WTC11 (cell line): ENCODE measurements around the gene AHNAK2. TPM values are rescaled to one million over a fixed set of nuclear protein-coding genes. Genes with fewer than 3 reads are reported as not detected.

Experiments
- ATAC-seq: fragments of 200-7000 bp; cut with Tn5 transposase; 2 replicates; pipeline ENCODE4 v1.10.0; 2021; ENCODE audit warnings: mild to moderate bottlenecking, moderate library complexity
- CTCF ChIA-PET: fragments of 300-600 bp; sonication (Branson Sonifier 250); formaldehyde crosslinking; loops from one replicate; lab custom pipeline; 2021; ENCODE audit warnings: antibody characterized with exemption; lab: Charles Lee
- POLR2A ChIA-PET: fragments of 350-600 bp; sonication (Branson Sonifier 250); formaldehyde crosslinking; loops from one replicate; lab custom pipeline; 2021; ENCODE audit warnings: antibody characterized with exemption; lab: Charles Lee
- DNase-seq: peaks from one replicate; pipeline ENCODE4 v3.0.0; 2021; ENCODE audit warnings: low spot score
- H3K27ac Mint-ChIP-seq: 2 replicates; pipeline ENCODE4 v1.8.0; 2021; ENCODE audit warnings: mixed read lengths
- H3K27me3 Mint-ChIP-seq: 2 replicates; pipeline ENCODE4 v1.8.0; 2021; ENCODE audit warnings: low read depth, mild to moderate bottlenecking, moderate library complexity, mixed read lengths
- H3K36me3 Mint-ChIP-seq: 2 replicates; pipeline ENCODE4 v1.8.0; 2021; ENCODE audit warnings: mixed read lengths
- H3K4me1 Mint-ChIP-seq: 2 replicates; pipeline ENCODE4 v1.8.0; 2022; ENCODE audit warnings: mixed read lengths
- H3K4me3 Mint-ChIP-seq: 2 replicates; pipeline ENCODE4 v1.8.0; 2021; ENCODE audit warnings: mild to moderate bottlenecking, moderate library complexity, mixed read lengths
- H3K9me3 Mint-ChIP-seq: 2 replicates; pipeline ENCODE4 v1.8.0; 2021; ENCODE audit warnings: mixed read lengths
- ATF1 ChIP-seq: sonication (generic); formaldehyde crosslinking; IDR thresholded peaks from 2 replicates; pipeline ENCODE4 v1.8.1; 2023; ENCODE audit warnings: mild to moderate bottlenecking, moderate library complexity, missing genetic modification reagents
- CREB1 ChIP-seq: sonication (generic); formaldehyde crosslinking; IDR thresholded peaks from 2 replicates; pipeline ENCODE4 v1.8.0; 2023; ENCODE audit warnings: mild to moderate bottlenecking, missing genetic modification reagents
- ELF4 ChIP-seq: sonication (generic); formaldehyde crosslinking; IDR thresholded peaks from 2 replicates; pipeline ENCODE4 v1.8.1; 2022; ENCODE audit warnings: low read depth, mild to moderate bottlenecking, moderate library complexity, missing genetic modification reagents
- FOXP1 ChIP-seq: sonication (generic); formaldehyde crosslinking; IDR thresholded peaks from 2 replicates; pipeline ENCODE4 v1.8.0; 2022; ENCODE audit warnings: missing genetic modification reagents, mild to moderate bottlenecking, moderate library complexity, borderline replicate concordance
- JAZF1 ChIP-seq: fragments of 250-450 bp; sonication (Bioruptor Pico); IDR thresholded peaks from 2 replicates; pipeline ENCODE4 v1.9.0; 2021; ENCODE audit warnings: moderate library complexity, mild to moderate bottlenecking, inconsistent platforms
- NFYB ChIP-seq: sonication (generic); formaldehyde crosslinking; conservative IDR thresholded peaks from 2 replicates; pipeline ENCODE4 v1.8.0; 2022; ENCODE audit warnings: low read depth, missing genetic modification reagents
- NR1H2 ChIP-seq: sonication (generic); formaldehyde crosslinking; IDR thresholded peaks from 2 replicates; pipeline ENCODE4 v1.9.0; 2021; ENCODE audit warnings: mild to moderate bottlenecking, moderate library complexity, missing genetic modification reagents
- PRRX2 ChIP-seq: fragments of 250-450 bp; sonication (Bioruptor Pico); IDR thresholded peaks from 2 replicates; pipeline ENCODE4 v1.8.0; 2021; ENCODE audit warnings: mild to moderate bottlenecking
- SMAD3 ChIP-seq: sonication (generic); formaldehyde crosslinking; IDR thresholded peaks from 2 replicates; pipeline ENCODE4 v1.8.0; 2022; ENCODE audit warnings: missing genetic modification reagents, mild to moderate bottlenecking, borderline replicate concordance
- SP1 ChIP-seq: sonication (generic); formaldehyde crosslinking; conservative IDR thresholded peaks from 2 replicates; pipeline ENCODE4 v1.8.1; 2022; ENCODE audit warnings: missing genetic modification reagents
- TEAD1 ChIP-seq: sonication (generic); formaldehyde crosslinking; IDR thresholded peaks from 2 replicates; pipeline ENCODE4 v1.8.0; 2022; ENCODE audit warnings: mild to moderate bottlenecking, missing genetic modification reagents
- TP53 ChIP-seq: sonication (generic); formaldehyde crosslinking; IDR thresholded peaks from 2 replicates; pipeline ENCODE4 v1.8.1; 2023; ENCODE audit warnings: mild to moderate bottlenecking, missing genetic modification reagents
- ZBTB21 ChIP-seq: sonication (generic); formaldehyde crosslinking; IDR thresholded peaks from 2 replicates; pipeline ENCODE4 v1.8.1; 2023; ENCODE audit warnings: mild to moderate bottlenecking, missing genetic modification reagents, borderline replicate concordance
- ZNF671 ChIP-seq: fragments of 250-450 bp; sonication (Bioruptor Pico); IDR thresholded peaks from 2 replicates; pipeline ENCODE4 v1.8.0; 2021; ENCODE audit warnings: mild to moderate bottlenecking
- total RNA-seq: library from RNA; stranded (reverse); gene quantifications from 3 replicates; pipeline ENCODE4 v1.2.3, GENCODE V29; 2021
- TF ChIP-seq, protein P1 (sequence below): sonication (generic); formaldehyde crosslinking; IDR thresholded peaks from 2 replicates; pipeline ENCODE4 v1.8.0; 2022; ENCODE audit warnings: mild to moderate bottlenecking, missing genetic modification reagents
- TF ChIP-seq, protein P2 (sequence below): sonication (generic); formaldehyde crosslinking; IDR thresholded peaks from 2 replicates; pipeline ENCODE4 v1.8.0; 2023; ENCODE audit warnings: missing genetic modification reagents, mild to moderate bottlenecking, borderline replicate concordance
- TF ChIP-seq, protein P3 (sequence below): sonication (generic); formaldehyde crosslinking; IDR thresholded peaks from 2 replicates; pipeline ENCODE4 v1.8.1; 2023; ENCODE audit warnings: mild to moderate bottlenecking, missing genetic modification reagents
- TF ChIP-seq, protein P4 (sequence below): sonication (generic); formaldehyde crosslinking; IDR thresholded peaks from 2 replicates; pipeline ENCODE4 v1.8.1; 2022; ENCODE audit warnings: low read depth, mild to moderate bottlenecking, moderate library complexity, missing genetic modification reagents, borderline replicate concordance
- TF ChIP-seq, protein P5 (sequence below): fragments of 250-450 bp; sonication (Bioruptor Pico); conservative IDR thresholded peaks from 2 replicates; pipeline ENCODE4 v1.9.0; 2021; ENCODE audit warnings: mild to moderate bottlenecking
- TF ChIP-seq, protein P6 (sequence below): fragments of 250-450 bp; sonication (Bioruptor Pico); IDR thresholded peaks from 2 replicates; pipeline ENCODE4 v1.9.0; 2021; ENCODE audit warnings: mild to moderate bottlenecking, borderline replicate concordance

AHNAK2 gene
- total RNA-seq, 1 experiment from 2014 or later, result 3.5 TPM

DNA sequence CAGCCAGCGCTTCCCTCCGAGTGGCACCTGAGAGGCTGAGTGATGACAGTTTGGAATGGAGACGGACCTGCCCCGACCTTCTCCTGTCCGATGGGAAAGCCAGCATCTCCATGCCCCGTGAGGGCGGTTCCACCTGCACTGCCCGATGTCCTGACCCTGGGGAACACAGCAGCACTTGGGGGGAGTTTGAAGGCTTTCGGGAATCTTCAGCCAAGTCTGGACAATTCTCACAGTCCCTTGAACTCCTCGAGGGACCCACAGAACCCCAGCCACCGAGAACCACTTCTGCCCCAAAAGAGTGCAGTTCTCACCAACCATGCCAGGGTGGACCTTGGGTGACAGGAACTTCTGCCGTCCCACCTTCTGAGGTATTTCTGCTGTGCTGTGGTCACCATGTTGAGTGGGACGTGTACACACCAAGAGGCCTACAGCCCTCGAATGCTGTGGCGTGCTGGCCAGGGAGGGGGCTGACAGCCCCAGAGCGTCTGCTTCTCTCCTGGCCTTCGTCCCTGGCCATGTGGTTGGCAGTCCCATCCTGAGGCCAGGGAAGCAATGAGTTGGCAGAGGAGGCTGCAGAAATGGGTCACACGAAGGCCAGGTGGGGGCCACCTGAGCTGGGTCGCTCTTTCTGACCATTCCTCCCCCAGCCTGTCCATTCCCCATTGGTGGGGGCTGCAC, 8.5 kb upstream of the AHNAK2 start (continued):
- TF ChIP-seq, protein P1, sequence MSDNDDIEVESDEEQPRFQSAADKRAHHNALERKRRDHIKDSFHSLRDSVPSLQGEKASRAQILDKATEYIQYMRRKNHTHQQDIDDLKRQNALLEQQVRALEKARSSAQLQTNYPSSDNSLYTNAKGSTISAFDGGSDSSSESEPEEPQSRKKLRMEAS (CRISPR knock-in tag), result no peak
- TF ChIP-seq, protein P2, sequence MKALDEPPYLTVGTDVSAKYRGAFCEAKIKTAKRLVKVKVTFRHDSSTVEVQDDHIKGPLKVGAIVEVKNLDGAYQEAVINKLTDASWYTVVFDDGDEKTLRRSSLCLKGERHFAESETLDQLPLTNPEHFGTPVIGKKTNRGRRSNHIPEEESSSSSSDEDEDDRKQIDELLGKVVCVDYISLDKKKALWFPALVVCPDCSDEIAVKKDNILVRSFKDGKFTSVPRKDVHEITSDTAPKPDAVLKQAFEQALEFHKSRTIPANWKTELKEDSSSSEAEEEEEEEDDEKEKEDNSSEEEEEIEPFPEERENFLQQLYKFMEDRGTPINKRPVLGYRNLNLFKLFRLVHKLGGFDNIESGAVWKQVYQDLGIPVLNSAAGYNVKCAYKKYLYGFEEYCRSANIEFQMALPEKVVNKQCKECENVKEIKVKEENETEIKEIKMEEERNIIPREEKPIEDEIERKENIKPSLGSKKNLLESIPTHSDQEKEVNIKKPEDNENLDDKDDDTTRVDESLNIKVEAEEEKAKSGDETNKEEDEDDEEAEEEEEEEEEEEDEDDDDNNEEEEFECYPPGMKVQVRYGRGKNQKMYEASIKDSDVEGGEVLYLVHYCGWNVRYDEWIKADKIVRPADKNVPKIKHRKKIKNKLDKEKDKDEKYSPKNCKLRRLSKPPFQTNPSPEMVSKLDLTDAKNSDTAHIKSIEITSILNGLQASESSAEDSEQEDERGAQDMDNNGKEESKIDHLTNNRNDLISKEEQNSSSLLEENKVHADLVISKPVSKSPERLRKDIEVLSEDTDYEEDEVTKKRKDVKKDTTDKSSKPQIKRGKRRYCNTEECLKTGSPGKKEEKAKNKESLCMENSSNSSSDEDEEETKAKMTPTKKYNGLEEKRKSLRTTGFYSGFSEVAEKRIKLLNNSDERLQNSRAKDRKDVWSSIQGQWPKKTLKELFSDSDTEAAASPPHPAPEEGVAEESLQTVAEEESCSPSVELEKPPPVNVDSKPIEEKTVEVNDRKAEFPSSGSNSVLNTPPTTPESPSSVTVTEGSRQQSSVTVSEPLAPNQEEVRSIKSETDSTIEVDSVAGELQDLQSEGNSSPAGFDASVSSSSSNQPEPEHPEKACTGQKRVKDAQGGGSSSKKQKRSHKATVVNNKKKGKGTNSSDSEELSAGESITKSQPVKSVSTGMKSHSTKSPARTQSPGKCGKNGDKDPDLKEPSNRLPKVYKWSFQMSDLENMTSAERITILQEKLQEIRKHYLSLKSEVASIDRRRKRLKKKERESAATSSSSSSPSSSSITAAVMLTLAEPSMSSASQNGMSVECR (CRISPR knock-in tag), result no peak

DNA sequence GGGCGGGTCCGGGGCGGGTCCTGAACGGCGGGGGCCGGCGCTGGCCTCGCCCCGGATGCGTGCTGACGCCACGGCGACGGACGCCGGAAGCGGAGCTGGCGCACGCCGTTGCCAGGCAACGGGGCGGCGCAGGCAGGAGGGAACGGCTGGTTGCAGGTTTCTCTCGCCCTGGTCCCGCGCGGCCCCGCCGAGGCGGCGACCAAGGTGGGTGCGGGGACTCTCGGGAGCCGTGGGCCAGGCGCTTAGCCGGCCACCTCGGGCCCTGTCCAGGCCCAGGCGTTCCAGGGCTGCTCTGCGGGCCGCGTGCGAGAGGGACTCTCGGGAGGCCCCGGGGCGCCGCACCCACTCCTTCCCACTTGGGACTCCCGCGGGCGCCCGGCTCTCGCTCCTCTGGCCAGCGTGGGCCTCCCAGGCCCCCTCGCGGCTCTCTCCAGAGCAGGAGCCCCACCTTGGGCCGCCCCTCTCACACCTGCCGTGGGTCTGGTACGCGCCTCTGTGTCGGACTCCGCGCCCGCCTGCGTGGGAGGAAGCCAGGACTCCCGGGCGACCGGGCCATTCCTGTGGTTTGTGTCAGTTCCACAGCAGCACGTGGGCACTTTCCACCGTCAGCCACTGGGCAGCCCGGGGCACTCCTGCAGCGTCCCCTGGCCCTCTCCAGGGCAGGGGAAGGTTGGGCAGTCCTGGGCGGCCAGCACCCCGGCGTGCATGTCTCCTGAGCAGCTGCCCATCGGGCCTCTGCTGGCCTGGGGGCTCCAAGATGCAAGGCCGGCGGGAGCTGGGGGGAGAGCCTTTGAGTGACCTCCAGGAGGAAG, 7.7 kb upstream of the AHNAK2 start, which contains the start of gene CLBA1:
Gene CLBA1, plus strand, starts transcription at position 114 of the 812 bp plus-strand sequence. Its CDS starts 644 bp downstream, at position 758.
- H3K36me3 Mint-ChIP-seq, result no peaks in the 10 kb centered on the region
- H3K9me3 Mint-ChIP-seq, result no peaks in the 10 kb centered on the region
- H3K4me3 Mint-ChIP-seq, result peak within 1 kb of the TSS; percentile 62
- DNase-seq (peak; percentile 81), ATAC-seq (peak; percentile 85)
- ChIA-PET POLR2A (interaction anchor here (1.0 kb wide), 1 partner anchor 33 kb away, joined by 7 read pairs; no protein-coding TSS in a partner anchor), CTCF (interaction anchor here (0.7 to 2.7 kb wide), 8 partner anchors 8 to 104 kb away, joined by 3 to 24 read pairs (median 4); no protein-coding TSS in a partner anchor)
- H3K27me3 Mint-ChIP-seq, result peaks cover 4% of the 10 kb centered on the region
- no peak within 1 kb of the TSS for H3K27ac Mint-ChIP-seq
- H3K4me1 Mint-ChIP-seq, result 0 out of 2 replicates have a peak, but pooled peaks cover 4% of the 10 kb centered on the region
- TF ChIP-seq JAZF1 (CRISPR knock-in tag), result no peak
- no peak for TF ChIP-seq NR1H2 (CRISPR knock-in tag)
- TF ChIP-seq, protein P3, sequence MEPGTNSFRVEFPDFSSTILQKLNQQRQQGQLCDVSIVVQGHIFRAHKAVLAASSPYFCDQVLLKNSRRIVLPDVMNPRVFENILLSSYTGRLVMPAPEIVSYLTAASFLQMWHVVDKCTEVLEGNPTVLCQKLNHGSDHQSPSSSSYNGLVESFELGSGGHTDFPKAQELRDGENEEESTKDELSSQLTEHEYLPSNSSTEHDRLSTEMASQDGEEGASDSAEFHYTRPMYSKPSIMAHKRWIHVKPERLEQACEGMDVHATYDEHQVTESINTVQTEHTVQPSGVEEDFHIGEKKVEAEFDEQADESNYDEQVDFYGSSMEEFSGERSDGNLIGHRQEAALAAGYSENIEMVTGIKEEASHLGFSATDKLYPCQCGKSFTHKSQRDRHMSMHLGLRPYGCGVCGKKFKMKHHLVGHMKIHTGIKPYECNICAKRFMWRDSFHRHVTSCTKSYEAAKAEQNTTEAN (CRISPR knock-in tag), result no peak
- no peak for TF ChIP-seq FOXP1
- TF ChIP-seq PRRX2 (CRISPR knock-in tag), result no peak
- TF ChIP-seq, protein P4, sequence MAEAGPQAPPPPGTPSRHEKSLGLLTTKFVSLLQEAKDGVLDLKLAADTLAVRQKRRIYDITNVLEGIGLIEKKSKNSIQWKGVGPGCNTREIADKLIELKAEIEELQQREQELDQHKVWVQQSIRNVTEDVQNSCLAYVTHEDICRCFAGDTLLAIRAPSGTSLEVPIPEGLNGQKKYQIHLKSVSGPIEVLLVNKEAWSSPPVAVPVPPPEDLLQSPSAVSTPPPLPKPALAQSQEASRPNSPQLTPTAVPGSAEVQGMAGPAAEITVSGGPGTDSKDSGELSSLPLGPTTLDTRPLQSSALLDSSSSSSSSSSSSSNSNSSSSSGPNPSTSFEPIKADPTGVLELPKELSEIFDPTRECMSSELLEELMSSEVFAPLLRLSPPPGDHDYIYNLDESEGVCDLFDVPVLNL (CRISPR knock-in tag), result no peak
- TF ChIP-seq, protein P5, sequence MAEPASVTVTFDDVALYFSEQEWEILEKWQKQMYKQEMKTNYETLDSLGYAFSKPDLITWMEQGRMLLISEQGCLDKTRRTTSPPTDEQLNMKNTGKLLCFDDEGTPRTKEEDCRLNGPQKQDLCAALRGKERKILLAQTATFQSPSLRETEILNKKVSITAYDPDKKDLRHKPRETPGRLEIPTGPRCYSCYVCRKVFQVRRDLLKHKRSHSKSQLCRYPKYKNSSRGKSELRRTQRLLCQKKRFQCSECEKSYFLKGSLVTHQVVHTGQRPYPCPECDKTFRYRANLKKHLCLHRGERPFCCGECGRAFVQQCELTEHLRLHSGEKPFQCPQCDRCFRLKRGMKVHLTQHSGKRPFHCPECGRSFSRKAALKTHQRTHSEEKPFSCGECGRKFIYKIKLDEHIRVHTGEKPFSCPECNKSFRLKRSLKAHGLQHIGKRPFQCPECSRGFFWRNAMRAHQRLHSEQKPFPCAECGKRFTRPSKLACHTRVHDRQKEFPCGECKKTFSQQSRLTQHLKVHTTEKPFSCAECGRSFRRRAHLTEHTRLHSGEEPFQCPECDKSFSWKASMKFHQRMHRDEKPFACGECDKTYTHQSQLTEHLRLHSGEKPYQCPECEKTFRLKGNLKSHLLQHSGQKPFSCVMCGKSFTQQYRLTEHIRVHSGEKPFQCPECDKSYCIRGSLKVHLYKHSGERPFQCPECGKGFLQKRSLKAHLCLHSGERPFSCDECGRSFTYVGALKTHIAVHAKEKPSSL (CRISPR knock-in tag), result no peak
- no peak for TF ChIP-seq ELF4
- TF ChIP-seq SMAD3 (CRISPR knock-in tag), result no peak
- no peak for TF ChIP-seq ZNF671
- TF ChIP-seq, protein P6, sequence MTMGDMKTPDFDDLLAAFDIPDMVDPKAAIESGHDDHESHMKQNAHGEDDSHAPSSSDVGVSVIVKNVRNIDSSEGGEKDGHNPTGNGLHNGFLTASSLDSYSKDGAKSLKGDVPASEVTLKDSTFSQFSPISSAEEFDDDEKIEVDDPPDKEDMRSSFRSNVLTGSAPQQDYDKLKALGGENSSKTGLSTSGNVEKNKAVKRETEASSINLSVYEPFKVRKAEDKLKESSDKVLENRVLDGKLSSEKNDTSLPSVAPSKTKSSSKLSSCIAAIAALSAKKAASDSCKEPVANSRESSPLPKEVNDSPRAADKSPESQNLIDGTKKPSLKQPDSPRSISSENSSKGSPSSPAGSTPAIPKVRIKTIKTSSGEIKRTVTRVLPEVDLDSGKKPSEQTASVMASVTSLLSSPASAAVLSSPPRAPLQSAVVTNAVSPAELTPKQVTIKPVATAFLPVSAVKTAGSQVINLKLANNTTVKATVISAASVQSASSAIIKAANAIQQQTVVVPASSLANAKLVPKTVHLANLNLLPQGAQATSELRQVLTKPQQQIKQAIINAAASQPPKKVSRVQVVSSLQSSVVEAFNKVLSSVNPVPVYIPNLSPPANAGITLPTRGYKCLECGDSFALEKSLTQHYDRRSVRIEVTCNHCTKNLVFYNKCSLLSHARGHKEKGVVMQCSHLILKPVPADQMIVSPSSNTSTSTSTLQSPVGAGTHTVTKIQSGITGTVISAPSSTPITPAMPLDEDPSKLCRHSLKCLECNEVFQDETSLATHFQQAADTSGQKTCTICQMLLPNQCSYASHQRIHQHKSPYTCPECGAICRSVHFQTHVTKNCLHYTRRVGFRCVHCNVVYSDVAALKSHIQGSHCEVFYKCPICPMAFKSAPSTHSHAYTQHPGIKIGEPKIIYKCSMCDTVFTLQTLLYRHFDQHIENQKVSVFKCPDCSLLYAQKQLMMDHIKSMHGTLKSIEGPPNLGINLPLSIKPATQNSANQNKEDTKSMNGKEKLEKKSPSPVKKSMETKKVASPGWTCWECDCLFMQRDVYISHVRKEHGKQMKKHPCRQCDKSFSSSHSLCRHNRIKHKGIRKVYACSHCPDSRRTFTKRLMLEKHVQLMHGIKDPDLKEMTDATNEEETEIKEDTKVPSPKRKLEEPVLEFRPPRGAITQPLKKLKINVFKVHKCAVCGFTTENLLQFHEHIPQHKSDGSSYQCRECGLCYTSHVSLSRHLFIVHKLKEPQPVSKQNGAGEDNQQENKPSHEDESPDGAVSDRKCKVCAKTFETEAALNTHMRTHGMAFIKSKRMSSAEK (CRISPR knock-in tag), result no peak
- peak; percentile 88 for TF ChIP-seq SP1 (CRISPR knock-in tag)
- TF ChIP-seq NFYB (CRISPR knock-in tag), result no peak
- TF ChIP-seq ZBTB21 (CRISPR knock-in tag), result no peak
- no peak for TF ChIP-seq TP53 (CRISPR knock-in tag)
- no peak for TF ChIP-seq ATF1 (CRISPR knock-in tag)
- no peak for TF ChIP-seq TEAD1
- no peak for TF ChIP-seq CREB1 (CRISPR knock-in tag)
